Measurements from ENCODE around the gene ZNF146.
A peak's percentile ranks its signal among the peaks of the same experiment; 100 is the strongest.
"Not testable (repeated sequence)": the region's sequence is repeated elsewhere in the genome, so short reads cannot be mapped to it uniquely, and the experiment has no call there.

The ZNF146 gene

GRCh38 chr19:36214386-36215275 lies at the start of gene ZNF146, which contains the start of gene ZNF565:
Gene ZNF146 (plus strand): TSS chr19:36215106. CDS start chr19:36236441, 21,335 bp downstream.
Gene ZNF565 (minus strand): TSS chr19:36214665. CDS start chr19:36201985, 12,680 bp downstream.
- peak; percentile 96 for DNase-seq (ENCODE audit: low read depth)
- peak within 1 kb of the TSS; percentile 99 for H3K4me3 ChIP-seq (ENCODE audit: low read depth, low read length)
- no peak for TF ChIP-seq CTCF (IDR thresholded peaks at IDR 0.05; ENCODE audit: low read depth, low read length)
- TF ChIP-seq POLR2A (IDR thresholded peaks at IDR 0.05; ENCODE audit: extremely low read depth, insufficient read length): peak; percentile 85
- TF ChIP-seq MAX (IDR thresholded peaks at IDR 0.05; ENCODE audit: low read depth, low read length): peak; percentile 92
- peak; percentile 94 for TF ChIP-seq MYC (IDR thresholded peaks at IDR 0.05; ENCODE audit: low read depth, low read length)

- H3K4me3 ChIP-seq (ENCODE audit: low read depth, low read length): no peak overlapping the region
- no peak for TF ChIP-seq MAX (IDR thresholded peaks at IDR 0.05; ENCODE audit: low read depth, low read length)
- no peak for TF ChIP-seq CTCF (IDR thresholded peaks at IDR 0.05; ENCODE audit: low read depth, low read length)
- TF ChIP-seq MYC (IDR thresholded peaks at IDR 0.05; ENCODE audit: low read depth, low read length): no peak
- TF ChIP-seq POLR2A (IDR thresholded peaks at IDR 0.05; ENCODE audit: extremely low read depth, insufficient read length): no peak
- DNase-seq (ENCODE audit: low read depth): no peak
These were observed 45.7 kb upstream of the ZNF146 start for GRCh38 chr19:36169084-36169760.

DNA sequence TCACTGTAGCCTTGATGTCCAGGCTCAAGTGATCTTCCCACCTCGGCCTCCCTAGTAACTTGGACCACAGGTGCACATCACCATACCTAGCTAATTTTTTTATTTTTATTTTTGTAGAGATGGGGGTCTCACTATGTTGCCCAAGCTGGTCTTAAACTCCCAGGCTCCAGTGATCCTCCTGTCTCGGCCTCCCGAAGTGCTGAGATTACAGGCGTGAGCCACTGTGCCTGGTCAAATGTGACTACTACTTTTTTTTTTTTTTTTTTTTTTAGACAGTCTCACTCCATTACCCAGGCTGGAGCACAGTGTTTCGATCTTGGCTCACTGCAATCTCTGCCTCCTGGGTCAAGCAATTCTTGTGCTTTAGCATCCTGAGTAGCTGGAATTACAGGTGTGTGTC lies 42.1 kb upstream of the ZNF146 start:
- no peak overlapping the region for H3K4me3 ChIP-seq (ENCODE audit: low read depth, low read length)
- TF ChIP-seq MAX (IDR thresholded peaks at IDR 0.05; ENCODE audit: low read depth, low read length) (no peak), POLR2A (IDR thresholded peaks at IDR 0.05; ENCODE audit: extremely low read depth, insufficient read length) (no peak), MYC (IDR thresholded peaks at IDR 0.05; ENCODE audit: low read depth, low read length) (no peak), CTCF (IDR thresholded peaks at IDR 0.05; ENCODE audit: low read depth, low read length) (no peak)
- DNase-seq (ENCODE audit: low read depth): no peak

DNA sequence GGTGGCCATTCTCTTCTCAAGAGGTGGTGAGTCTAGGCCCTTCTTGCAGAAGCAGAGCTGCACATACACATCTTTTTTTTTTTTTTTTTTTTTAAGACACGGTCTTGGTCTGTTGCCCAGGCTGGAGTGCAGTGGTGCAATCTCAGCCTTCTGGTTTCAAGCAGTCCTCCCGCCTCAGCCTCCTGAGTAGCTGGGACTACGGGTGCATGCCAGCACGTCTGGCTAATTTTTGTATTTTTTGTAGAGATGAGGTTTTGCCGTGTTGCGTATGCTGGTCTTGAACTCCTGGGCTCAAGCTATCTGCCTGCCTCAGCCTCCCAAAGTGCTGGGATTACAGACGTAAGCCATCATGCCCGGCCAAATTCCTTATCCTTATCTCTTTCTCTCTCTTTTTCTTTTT lies 41.1 kb upstream of the ZNF146 start:
- not testable (repeated sequence) for DNase-seq (ENCODE audit: low read depth); H3K4me3 ChIP-seq (ENCODE audit: low read depth, low read length)

DNA sequence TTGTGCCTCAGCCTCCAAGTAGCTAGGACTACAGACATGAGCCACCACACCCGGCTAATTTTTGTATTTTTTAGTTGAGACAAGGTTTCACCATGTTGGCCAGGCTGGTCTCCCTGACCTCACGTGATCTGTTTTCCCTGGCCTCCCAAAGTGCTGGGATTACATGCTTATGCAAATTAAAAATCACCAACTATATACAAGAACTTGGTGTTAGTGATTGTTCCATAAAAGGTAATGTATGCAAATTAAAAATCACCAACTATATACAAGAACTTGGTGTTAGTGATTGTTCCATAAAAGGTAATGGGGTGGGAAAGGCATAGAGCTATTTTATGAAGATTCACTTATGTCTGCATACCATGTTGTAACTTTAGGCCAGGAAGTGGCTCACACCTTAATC lies 35.8 kb upstream of the ZNF146 start:
- not testable (repeated sequence) for H3K4me3 ChIP-seq (ENCODE audit: low read depth, low read length); DNase-seq (ENCODE audit: low read depth)

DNA sequence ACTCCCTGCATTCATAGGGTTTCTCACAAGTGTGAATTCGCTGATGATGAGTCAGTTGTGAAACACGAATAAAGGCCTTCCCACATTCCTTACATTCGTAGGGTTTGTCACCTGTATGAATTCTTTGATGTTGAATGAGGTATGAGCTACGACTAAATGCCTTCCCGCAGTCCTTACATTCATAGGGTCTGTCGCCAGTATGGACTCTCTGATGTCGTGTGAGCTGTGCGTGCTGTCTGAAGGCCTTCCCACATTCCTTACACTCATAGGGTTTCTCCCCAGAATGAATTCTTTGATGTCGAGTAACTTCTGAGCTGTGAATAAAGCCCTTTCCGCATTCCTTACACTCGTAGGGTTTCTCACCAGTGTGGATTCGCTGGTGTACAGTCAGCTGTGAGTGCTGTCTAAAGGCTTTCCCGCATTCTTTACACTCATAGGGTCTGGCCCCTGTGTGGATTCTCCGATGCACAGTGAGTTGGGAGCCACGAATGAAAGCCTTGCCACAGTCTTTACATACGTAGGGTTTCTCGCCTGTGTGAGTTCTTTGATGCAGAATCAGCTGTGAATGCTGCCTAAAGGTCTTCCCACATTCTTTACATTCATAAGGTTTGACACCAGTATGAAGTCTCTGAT lies 32.2 kb upstream of the ZNF146 start:
- TF ChIP-seq MYC (IDR thresholded peaks at IDR 0.05; ENCODE audit: low read depth, low read length) (no peak), MAX (IDR thresholded peaks at IDR 0.05; ENCODE audit: low read depth, low read length) (no peak), POLR2A (IDR thresholded peaks at IDR 0.05; ENCODE audit: extremely low read depth, insufficient read length) (no peak), CTCF (IDR thresholded peaks at IDR 0.05; ENCODE audit: low read depth, low read length) (no peak)
- no peak for DNase-seq (ENCODE audit: low read depth)
- H3K4me3 ChIP-seq (ENCODE audit: low read depth, low read length): no peak overlapping the region
